Measurements from ENCODE around the gene TNNT2. TPM values are rescaled to one million over a fixed set of nuclear protein-coding genes. Genes with fewer than 3 reads are reported as not detected.

The TNNT2 gene
- total RNA-seq, 1 experiment from 2014 or later, result not detected

- DNase-seq (ENCODE audit: low read depth, low spot score), result no peak
- Histone ChIP-seq H3K36me3 (ENCODE audit: control insufficient read depth, insufficient read depth, low read length) (no peaks in the 10 kb centered on the region), H3K27me3 (ENCODE audit: control insufficient read depth, insufficient read depth, low read length) (0 out of 2 replicates have a peak, but pooled peaks cover 3% of the 10 kb centered on the region), H3K4me1 (ENCODE audit: control insufficient read depth, insufficient read depth, low read length) (no peaks in the 10 kb centered on the region), H3K27ac (ENCODE audit: low read length) (no peak overlapping the region), H3K4me3 (ENCODE audit: low read depth in 2 of 2, low read length in 2 of 2) (no peak overlapping the region), H3K9me3 (ENCODE audit: control insufficient read depth, insufficient read depth, low read depth, low read length) (no peaks in the 10 kb centered on the region)
- intact Hi-C loops (cut with micrococcal nuclease; ENCODE audit: unreplicated experiment) (no loop called here), in situ Hi-C loops (cut with HindIII; ENCODE audit: low pct_unique_long_range_greater_than_20kb, low sequenced_read_pairs) (no loop called here)
- ChIA-PET POLR2A (no interaction called here), CTCF (no interaction called here)
- no peak for ATAC-seq
- no TSS peak for BruUV-seq (replicated peaks)
- TF ChIP-seq CTCF (IDR thresholded peaks at IDR 0.05) (no peak), POLR2AphosphoS5 (IDR thresholded peaks at IDR 0.05; ENCODE audit: low read depth, low read length) (no peak), TCF7L2 (IDR thresholded peaks at IDR 0.05; ENCODE audit: low read depth, low read length) (no peak), REST (IDR thresholded peaks at IDR 0.05; ENCODE audit: insufficient read depth in 1 of 2, low read depth in 2 of 2, low read length in 1 of 2) (no peak), SIN3A (IDR thresholded peaks at IDR 0.05; ENCODE audit: borderline replicate concordance, insufficient read depth, low read depth, low read length) (no peak)
Measured at GRCh38 chr1:201379733-201380242, 2.3 kb upstream of the TNNT2 start.

GRCh38 chr1:201378804-201379203 lies 1.3 kb upstream of the TNNT2 start:
- Histone ChIP-seq H3K27ac (ENCODE audit: low read length) (no peak overlapping the region), H3K9me3 (ENCODE audit: control insufficient read depth, insufficient read depth, low read depth, low read length) (no peaks in the 10 kb centered on the region), H3K27me3 (ENCODE audit: control insufficient read depth, insufficient read depth, low read length) (peaks cover 9% of the 10 kb centered on the region; the same call in 1 of the 2 replicates), H3K4me3 (ENCODE audit: low read depth in 2 of 2, low read length in 2 of 2) (no peak overlapping the region), H3K4me1 (ENCODE audit: control insufficient read depth, insufficient read depth, low read length) (no peaks in the 10 kb centered on the region), H3K36me3 (ENCODE audit: control insufficient read depth, insufficient read depth, low read length) (no peaks in the 10 kb centered on the region)
- BruUV-seq (replicated peaks), result no TSS peak
- ChIA-PET CTCF (interaction anchor here (0.7 kb wide), 1 partner anchor 18 kb away, joined by 4 read pairs; no protein-coding TSS in a partner anchor), POLR2A (no interaction called here)
- no peak for DNase-seq (ENCODE audit: low read depth, low spot score)
- in situ Hi-C loops (cut with HindIII; ENCODE audit: low pct_unique_long_range_greater_than_20kb, low sequenced_read_pairs) (no loop called here), intact Hi-C loops (cut with micrococcal nuclease; ENCODE audit: unreplicated experiment) (no loop called here)
- no peak for ATAC-seq
- TF ChIP-seq TCF7L2 (IDR thresholded peaks at IDR 0.05; ENCODE audit: low read depth, low read length) (no peak), SIN3A (IDR thresholded peaks at IDR 0.05; ENCODE audit: borderline replicate concordance, insufficient read depth, low read depth, low read length) (no peak), REST (IDR thresholded peaks at IDR 0.05; ENCODE audit: insufficient read depth in 1 of 2, low read depth in 2 of 2, low read length in 1 of 2) (no peak), CTCF (IDR thresholded peaks at IDR 0.05) (no peak), POLR2AphosphoS5 (IDR thresholded peaks at IDR 0.05; ENCODE audit: low read depth, low read length) (no peak)

Data from Panc1 (cell line).